ENCODE measurements around the gene NAE1.

DNA sequence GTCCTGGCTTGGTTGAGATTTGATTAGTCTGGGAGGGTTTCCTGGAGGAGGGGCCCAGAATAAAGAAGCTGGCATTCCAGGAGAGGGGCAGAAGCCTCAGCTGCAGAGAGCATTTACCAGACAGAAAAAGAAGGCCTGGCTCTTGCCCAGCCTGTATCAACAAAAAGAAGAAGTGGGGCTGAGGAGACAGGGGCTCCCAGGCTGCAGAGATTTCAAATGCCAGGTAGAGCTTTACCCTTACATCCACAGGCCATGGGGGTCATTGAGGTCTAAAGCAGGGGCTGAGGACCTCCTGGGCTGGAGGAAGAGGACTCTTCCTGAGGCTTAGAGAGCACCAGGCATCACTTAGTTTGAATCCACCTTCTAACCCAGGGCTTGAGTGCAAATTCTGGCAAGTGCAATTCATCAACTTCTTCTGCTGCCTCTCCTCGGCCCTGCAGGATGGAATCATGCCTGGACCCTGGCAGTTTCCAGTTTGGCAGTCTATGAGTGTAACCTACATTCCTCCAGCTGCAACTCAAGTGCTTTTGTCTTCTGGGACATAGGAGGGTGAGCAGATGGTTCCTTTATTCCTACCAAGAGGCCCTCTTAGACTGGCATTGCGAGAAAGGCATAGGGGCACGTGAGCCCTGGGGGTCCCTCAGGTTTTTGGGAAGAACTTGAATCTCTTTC lies 28.8 kb upstream of the NAE1 start:
- TF ChIP-seq EZH2 (IDR thresholded peaks at IDR 0.05; ENCODE audit: low read length, missing control alignments): no peak
- TF ChIP-seq, protein P1, sequence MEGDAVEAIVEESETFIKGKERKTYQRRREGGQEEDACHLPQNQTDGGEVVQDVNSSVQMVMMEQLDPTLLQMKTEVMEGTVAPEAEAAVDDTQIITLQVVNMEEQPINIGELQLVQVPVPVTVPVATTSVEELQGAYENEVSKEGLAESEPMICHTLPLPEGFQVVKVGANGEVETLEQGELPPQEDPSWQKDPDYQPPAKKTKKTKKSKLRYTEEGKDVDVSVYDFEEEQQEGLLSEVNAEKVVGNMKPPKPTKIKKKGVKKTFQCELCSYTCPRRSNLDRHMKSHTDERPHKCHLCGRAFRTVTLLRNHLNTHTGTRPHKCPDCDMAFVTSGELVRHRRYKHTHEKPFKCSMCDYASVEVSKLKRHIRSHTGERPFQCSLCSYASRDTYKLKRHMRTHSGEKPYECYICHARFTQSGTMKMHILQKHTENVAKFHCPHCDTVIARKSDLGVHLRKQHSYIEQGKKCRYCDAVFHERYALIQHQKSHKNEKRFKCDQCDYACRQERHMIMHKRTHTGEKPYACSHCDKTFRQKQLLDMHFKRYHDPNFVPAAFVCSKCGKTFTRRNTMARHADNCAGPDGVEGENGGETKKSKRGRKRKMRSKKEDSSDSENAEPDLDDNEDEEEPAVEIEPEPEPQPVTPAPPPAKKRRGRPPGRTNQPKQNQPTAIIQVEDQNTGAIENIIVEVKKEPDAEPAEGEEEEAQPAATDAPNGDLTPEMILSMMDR (conservative IDR thresholded peaks at IDR 0.05 in 1 of 2, IDR thresholded peaks at IDR 0.05 in 1 of 2; ENCODE audit: low read depth in 1 of 2, low read length in 2 of 2): no peak
